Suppressor macrophage treated with lipopolysaccharide for 4 hours (primary cell): ENCODE results near the gene ZNF593.

Source experiments
- DNase-seq: peaks from one replicate; pipeline ENCODE4 v3.0.0-alpha.2; 2020

The ZNF593 gene

DNA sequence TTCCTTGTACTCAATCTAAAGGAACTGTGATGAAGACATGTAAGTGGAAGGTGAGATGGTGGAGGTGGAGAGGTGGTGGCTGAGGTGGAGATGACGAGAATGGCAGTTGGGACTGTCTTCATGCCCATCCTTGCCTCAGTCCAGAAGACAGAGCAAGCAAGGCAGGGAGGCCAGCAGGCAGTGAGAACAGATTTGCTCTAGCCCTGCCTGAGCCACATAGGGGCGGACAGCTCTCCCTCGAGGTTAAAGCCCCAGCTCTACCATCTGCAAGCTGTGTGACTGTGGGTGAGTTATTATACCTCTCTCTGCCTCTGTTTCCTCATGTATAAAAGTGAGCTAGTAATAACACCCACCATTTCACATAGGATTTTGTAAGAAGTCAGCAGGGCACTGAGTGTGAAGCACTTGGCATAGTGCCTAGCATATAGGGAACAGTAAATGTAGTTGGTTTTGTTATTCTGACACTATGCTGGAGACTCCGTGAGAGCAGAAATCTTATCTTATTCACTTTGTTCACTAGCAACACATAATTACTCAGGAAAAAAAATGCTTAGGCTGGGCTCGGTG, 15.7 kb upstream of the ZNF593 start:
- peak; percentile 41 for DNase-seq

DNA sequence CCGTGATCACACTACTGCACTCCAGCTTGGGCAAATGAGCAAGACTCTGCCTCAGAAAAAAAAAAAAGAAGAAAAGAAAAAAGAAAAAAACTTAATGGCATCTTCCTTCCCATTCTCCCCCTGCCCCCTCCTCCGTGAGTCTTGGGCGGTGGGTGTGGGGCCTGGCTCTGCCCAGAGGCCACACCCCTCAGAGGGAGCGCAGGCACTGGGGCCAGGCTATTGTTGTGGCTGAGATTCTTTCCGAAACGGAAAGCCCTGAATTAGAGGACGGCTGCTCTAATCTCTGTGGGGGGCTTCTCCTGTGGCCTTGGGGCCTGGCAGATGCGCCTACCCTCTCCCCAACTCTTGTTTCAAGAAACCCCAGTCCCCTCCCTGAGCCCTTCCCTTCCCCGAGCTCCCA, 15.0 kb upstream of the ZNF593 start:
- DNase-seq: no peak

DNA sequence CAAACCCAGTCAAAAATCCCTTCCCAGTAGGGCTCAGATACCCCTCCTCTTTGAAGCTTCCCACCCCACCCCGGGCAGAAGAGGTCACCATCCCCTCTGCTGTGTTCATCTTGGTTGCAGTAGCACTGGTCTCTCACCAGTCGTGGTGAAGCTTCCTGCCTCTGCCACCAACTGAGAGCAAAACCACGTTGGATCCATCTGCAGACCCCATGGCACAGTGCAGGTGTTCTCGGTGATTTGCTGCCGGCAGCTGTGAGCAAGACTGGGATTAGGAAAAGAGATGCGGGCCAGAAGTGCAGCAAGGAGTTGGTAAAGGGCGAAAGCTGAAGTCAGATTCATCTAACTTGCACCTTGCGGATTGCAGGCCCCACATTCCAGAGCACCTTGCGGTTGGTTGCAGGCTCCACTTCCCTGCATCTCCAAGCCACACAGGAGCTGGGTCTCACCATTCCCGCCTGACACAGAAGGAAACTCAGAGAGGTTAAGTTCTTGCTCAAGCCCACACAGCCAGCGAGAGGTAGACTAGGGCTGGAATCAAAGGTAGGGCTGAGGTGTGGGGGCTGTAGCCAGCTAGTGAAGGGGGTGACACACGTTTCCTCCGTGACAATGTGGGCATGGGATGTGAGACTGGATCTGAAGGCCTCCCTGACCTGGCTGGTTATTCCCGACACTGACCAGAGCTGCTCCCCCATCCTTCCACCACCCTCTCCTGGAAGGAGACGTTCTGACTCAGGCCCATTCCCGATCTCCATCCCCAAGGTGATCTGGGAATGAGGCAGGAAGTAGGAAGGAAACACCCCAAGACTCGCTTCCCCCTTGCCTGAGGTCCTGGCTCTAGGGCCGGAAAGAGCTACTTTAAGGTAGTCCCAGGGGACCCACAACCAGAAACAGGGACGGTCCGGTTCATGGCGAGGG, 14.1 kb upstream of the ZNF593 start:
- no peak for DNase-seq

DNA sequence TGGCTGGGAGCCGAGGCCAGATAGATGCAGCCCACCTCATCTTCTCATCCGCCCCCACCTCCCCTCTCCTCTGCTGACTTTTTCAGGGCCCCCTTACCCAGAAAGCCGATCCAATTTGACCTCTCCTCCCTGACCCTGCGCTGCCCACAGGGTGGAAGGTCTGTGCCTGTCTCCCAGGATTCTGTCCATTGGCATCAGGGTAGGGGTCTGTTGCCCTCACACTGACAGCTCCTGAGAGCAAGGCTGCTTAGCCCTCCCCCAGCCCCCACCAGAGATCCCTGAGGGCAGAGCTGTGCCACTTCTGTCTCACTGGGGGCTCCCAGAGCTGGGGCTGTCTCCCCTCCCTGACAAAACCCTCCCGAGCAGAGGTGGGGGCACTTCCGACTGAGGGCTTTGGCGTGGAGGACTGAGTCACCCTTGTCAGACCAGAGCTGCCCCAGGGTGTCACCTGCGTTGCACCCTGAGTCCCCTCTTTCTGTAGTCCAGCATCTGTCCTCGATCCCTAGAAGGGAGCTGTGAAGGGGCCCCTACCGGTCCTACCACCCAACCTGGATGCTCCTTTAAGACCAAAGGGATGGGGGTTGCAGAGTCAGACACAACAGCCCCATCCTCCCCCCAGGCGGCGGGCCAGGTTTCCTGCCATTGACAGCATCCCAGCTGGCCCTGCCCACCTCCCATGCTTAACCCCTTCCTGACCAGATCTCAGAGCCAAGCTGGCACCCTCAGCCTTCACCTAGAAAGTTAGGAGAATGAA, 13.2 kb upstream of the ZNF593 start:
- DNase-seq: no peak

DNA sequence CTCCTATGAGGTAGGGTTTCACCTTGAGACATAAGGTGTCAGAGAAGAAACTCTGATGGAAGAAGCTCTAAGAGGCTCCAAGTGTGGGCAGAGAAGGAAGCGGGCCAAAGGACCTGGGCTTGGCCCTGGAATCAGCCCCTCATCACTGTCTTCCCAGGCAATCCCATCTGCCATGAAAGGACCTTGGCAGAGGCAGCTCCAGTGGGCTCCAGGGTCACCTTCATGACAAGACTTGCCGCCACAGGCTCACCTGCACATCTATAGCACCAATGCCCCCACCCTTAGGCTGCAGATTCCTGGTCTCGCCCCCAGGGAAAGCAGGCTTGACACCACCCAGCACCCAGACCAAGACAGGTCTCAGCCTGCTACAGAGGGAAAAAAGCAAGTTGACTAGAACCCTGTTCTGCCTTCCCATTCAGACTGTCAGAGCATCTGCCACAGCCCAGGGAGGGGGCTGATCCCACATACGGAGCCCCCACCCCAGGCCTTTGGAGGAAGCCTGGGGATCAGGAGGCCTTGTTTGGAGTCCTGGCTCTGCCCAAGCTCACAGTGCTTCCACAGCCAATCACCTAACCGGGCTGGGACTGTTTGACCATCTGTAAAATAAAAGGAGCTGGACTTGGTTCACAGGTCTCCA, 11.3 kb upstream of the ZNF593 start:
- DNase-seq: no peak

DNA sequence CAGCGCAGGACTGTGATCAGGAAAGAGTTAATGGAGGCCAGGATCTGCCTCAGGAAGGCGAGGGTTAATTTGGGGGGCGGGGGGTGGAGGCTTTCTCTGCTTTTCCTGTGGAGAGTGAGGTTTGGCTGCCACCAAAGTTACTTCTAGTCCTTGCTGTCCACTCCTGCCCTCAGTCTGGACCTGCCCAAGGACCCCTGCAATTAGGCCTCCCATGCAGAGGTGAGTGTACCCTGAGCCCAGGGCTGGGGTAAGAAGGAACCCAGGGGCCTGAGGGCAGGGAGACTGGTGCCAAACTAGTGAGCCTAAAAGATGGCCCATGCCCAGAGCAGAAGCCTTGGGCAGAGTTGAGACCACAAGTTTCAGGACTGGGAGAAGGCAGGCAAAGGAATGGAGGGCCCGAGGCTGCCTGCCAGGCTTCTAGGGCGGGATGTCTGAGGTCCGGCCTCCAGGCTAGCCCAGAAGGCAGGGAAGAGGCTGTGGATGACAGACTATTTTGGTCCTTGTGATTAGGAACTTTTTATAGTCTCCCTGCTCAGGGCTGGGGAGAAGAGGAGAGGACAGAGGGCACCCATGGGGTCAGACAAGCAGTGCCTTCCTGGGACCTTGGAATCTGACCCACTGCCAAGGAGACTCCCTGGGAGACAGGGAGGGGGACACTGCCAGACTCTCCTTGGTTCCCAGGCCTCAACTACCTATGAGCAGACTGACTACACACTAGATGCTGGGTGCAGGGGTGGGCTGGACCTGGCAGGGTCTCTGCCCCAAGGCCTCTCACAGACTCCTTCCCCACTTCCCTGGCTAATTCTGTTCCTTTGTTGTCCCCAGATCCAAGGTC, 10.6 kb upstream of the ZNF593 start, which contains the start of gene FAM110D:
Gene FAM110D (plus strand): TSS at position 172 of the 835 bp plus-strand sequence. CDS start 2,213 bp downstream, outside the sequence.
- DNase-seq: no peak

DNA sequence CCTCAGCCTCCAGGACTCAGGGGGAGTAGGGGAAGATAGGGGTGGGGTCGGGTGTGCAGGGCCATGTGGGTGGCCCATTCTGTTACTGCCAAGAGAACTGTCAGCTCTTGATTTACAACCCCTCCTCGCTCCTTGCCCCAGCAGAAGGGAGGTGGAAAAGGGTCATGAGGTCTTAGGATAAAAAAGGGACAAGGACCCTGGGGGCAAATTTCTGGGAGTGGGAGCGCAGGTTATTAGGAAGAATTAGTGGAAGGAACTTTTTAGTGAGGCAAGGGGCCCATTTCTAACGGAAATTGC, 10.0 kb upstream of the ZNF593 start:
- no peak for DNase-seq

DNA sequence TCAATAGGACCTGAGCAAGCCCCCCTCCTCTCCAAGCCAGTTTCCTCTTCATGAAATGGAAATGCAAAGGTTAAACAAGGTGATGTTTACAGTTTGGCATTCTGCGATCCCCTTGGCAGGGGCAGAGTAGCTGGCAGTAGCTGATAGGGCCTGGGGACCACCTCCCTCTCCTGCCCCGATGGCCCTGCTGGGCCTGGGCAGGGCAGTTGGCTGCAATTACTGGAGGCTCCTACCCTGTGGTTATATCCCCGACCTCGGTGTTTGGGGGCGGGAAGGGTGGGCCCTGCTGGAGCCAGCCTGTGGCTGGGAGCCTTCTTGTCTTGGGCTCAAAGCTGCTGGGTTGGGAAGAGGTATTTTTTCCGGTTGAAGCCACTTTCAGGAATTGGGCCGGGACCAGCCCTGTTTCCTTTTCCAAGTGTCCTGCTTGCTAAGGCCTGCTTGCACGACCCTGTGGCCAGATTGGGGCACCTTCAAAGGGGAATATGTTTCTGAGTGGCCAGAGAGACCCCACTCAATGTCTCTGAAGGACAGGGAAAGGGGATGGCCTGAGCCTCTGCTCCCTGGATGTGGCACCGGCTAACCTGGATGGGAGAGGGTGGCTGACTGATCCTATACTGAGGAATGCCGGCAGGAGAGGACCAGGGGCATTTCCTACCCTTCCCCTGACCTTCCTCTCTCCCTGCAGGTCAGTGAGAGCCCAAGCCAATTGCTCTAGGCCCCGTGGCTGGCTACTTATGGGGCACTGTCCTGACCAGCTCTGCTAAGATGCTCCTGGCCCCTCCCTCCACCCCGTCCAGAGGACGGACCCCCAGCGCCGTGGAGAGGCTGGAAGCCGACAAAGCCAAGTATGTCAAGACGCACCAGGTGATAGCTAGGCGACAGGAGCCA, 8.9 kb upstream of the ZNF593 start:
- DNase-seq: no peak

DNA sequence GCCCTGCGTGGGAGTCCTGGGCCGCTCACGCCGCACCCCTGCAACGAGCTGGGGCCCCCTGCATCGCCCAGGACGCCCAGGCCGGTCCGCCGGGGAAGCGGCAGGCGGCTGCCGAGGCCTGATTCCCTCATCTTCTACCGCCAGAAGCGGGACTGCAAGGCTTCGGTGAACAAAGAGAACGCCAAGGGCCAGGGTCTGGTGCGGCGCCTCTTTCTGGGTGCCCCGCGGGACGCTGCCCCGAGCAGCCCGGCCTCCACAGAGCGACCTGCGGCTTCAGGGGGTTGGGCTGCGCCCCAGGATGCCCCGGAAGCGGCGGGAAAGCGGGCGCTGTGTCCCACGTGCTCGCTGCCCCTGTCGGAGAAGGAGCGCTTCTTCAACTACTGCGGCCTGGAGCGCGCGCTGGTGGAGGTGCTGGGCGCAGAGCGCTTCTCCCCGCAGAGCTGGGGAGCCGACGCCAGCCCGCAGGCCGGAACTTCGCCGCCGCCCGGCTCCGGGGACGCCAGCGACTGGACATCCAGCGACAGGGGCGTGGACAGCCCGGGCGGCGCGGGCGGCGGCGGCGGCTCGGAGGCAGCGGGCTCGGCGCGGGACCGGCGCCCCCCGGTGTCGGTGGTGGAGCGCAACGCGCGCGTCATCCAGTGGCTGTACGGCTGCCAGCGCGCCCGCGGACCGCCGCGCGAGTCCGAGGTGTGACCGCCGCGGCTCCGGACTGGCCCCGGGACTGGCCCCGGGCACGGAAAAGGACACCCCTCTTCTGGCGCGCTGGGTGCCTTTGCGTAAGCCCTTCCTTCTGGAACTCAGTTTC, 8.1 kb upstream of the ZNF593 start:
- peak; percentile 52 for DNase-seq

DNA sequence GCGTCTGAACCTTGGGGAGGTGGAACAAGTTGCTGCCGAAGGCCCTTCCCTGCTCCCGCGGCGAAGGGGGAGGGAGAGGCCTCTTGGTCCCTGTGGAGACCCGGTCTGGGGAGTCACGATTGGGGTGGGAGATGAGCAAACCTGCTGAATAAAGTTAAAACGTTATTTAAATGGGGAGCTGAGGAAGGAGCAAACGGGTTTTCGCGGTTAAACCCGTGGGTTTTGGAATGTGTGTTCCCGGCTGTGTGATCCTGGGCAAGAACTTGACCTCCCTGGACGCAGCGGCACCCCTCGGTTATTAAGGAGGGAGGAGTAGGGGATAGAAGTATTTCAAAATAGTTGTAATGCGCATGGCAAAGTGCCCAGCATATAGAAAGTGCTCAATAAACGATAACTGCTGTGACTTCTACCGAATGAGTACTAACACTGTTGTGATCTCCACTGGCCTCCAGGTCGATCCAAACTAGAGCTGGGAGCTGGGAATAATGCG, 7.4 kb upstream of the ZNF593 start:
- no peak for DNase-seq

DNA sequence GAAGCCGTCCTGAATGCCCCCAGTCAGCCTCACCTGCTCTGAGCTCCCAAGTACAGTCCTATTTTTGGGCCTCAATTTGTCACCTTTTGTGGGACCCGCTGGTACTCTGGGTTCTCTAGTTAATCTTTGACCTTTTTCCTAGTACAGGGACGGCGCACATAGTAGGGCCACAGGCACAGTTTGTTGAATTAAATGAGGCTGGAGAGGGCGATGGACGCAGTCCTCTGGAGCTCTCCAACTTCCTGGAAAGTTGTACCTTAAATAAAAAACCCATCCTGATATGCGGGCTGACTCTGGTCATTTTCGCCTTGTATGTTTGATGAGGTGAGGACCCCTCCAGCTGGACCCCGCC, 6.0 kb upstream of the ZNF593 start:
- DNase-seq: no peak

DNA sequence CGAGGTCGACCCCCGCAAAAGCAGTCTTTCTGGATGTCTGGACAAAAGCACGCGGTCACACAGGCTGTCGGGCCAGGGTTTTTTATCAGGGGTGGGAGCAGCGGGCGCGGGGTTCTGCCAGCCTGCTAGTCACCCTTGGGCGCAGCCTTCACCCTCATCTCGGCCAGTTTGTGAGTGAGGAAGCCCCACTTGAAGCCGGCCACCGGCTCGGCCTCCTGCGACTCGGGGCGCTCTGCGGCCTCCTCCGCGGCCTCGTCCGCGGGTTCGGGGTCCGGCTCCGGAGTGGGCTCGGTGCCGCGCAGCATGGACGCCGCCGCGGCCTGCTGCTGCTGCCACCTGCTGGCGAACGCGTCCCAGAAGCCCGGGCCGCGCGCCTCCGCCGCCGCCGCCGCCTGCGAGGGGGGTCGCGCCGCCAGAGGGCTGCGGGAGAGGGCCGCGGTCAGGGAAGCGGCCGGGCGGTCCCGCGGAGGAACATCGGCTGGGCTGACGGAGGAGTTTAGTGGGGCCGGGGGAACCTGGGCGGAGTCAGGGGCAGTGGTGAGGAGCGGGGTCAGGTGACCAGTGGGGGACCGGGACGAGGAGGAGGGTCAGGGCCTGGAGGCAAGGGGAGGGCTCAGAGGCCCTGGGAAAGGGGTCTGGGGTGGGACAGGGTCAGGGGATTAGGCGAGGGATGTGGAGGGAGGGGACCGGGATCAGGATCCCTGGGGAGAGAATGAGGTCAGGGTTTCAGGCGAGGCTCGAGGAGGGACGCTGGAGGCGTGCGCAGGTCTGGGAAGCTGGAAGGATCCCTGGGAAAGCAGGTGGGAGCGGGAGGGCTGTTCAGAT, 5.5 kb upstream of the ZNF593 start:
- peak; percentile 58 for DNase-seq

DNA sequence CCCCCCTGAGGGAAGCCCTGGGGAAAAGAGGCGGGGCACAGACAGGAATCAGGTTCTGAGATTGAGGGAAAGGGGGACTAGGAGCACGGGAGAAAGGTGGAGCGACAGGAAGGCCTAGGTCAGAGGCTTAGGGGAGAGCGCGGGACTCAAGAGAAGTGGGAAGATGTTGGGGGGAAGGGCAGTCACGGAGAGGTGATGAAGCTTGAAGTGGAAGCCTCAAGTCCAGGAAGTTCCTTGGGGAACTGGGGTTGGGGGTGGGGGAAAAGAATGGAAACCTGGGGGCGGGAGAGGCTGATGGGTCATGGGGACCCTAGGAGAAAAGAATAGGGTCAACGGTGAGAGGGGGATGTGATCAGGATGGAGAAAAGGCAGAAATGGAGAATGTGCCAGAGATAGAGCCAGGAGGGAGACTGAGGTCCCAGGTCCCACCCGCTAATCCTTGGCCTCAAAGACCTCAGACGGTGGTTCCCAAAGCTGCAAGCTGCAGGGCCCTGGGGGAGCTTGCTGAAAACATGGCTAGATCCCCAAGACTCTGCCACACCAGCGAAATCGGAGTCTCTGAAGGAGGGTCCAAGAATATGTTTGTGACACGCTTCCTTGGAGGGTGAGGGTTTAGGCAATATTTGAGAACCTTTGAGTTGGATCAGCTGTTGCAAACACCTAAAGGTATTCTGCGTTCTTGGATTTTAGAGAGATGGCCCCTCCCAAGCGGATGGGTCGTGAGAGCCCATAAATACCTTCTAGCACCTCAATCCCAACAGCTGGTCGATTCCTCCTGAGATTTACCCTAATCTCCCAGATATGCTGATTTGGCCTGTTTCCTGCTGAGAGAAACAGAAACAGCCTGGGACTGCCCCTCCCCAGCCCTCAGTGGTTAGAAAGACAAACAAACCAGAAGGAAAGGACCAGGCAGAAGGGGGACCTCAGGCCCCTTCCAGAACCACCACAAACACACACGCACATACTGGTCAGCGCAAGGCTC, 4.6 kb upstream of the ZNF593 start:
- no peak for DNase-seq

DNA sequence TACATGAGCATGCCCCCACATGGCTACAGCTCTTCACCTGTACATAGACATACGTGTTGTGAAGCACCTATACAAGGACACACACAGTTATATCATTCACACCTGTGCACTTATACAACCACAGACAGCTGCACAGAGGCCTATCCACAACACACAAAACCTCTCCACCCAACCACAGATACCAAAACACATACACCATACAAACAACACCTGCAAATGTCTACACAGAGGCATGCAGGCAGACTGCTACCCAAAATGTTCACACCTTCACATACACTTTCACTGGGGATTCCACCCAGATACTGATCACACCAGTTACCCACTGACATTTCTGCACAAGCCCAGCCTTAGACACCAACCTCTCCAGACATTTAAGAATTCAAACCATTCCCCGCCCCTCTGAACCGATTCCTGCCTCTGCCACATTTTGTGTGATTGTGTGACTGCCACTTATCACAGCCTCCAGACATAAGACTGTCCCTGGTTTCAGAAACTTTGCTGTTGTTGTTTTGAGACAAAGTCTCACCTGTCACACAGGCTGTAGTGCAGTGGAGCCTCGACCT, 2.9 kb upstream of the ZNF593 start:
- no peak for DNase-seq

DNA sequence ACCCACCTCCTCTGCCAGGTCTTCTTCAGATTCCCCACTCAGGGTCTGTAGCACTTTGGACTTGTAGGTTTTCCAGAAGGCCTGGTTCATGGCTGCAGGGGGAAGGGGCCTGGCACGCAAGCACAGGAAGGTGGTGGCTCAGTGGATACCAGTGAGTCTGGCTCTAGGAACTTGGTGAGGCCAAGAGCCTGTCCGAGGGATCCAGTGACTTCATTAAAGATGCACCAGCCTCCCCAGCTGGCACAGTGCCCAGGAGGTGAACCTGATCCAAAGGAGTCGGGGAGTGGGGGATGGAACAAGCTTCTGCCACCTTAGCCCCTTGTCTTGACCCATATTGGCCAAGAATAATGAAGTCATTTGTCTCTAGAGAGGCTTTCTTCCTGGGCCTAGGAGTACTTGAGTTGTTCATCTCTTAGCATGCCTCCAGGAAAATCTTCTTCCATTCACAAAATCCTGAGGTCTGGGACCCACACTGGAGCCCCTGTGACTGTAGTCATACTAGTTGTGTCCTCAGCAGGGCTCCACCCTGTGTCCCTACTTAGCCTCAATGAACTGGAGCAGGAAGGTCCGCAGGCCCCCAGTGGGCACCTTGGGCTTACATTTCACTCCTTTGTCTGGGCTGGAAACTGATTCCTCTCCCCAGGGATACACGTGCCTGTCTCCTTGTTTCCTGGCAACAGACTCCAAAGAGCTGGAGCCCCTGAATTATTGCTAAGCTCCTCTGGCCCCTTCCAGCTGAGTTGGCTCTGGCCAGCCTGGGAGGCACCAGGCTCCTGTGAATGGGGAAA, 1.1 kb upstream of the ZNF593 start, which contains the start of gene C1orf232:
Gene C1orf232 (minus strand): TSS at position 554 of the 788 bp plus-strand sequence. CDS start 464 bp downstream, at position 90.
- DNase-seq: no peak

DNA sequence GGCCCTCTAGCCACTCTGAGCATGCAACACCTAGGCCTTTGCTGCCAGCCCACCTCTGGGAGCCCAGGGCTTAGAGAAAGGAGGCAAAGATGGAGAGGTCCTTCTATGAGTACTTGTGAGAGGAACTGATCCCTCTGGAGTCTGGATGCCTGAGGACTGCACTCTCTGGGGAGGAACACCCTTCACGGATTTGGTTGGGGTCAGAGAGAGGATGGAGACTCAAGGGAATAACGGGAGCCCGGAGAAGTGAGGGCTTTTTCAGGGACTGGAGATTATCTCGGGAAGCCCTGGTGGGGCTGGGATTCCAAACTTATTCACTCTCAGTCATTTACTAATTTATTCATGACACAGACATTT, 532 bp upstream of the ZNF593 start:
- DNase-seq: no peak

DNA sequence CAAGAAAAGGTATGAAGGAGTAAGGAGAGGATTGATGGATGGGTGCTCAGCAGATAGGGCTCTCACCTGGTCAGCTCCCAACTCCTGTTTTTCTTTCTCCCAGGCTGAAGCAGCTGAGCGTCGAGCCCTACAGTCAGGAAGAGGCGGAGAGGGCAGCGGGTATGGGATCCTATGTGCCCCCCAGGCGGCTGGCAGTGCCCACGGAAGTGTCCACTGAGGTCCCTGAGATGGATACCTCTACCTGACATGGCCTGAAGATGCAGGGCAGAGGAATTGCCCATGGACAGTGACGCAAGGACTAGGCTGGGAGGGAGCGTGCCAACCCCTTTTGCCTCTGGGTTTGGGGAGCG, 739 bp downstream of the ZNF593 start:
- DNase-seq: no peak
